ENCODE data around the gene PGAP6.
"Not testable (repeated sequence)": the region's sequence is repeated elsewhere in the genome, so short reads cannot be mapped to it uniquely, and the experiment has no call there.

PGAP6 gene

DNA sequence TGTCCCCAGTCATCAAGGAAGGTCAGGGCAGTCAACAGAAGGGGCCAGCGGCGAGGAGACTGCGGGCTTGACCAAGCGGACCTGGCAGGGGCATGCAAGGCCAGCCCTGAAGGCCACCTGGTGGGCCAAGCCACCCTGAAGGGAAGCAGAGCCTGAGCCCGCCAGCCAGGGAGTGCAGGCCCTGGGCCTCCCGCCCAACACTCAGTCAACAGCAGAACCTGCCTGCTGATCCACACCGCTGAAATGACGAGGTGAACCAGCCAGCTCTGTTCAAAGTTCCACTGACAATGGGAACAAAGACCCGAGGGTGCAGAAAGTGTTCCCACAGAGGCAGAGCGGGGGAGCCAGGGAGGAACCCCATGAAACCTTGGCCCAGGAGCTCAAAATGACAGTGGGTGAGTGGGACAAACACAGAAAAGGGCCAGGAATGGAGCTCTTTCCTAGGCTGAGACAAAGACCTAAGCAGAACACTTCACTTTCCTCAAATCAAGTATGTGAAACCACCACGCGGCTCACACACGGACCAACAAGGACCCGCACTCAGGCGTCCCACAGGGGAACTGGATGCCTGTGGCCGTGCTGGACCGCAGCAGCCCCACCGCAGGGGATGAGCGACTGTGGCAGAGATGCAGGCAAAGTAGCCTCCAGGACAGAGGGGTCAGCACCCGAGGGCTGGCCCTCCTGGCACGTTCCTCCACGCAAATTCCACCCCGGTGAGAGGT, 41.2 kb downstream of the PGAP6 start:
- FAIRE-seq (no peak), DNase-seq (ENCODE audit: insufficient read length, low spot score) (no peak)
- TF ChIP-seq POU2F2 (IDR thresholded peaks at IDR 0.05; ENCODE audit: low read depth, low read length) (no peak), PAX5 (IDR thresholded peaks at IDR 0.05; ENCODE audit: insufficient read depth, low read length, severe bottlenecking) (no peak), SPI1 (IDR thresholded peaks at IDR 0.05; ENCODE audit: low read depth, low read length) (no peak), TAF1 (IDR thresholded peaks at IDR 0.05; ENCODE audit: low read depth, low read length) (no peak), POLR2A (IDR thresholded peaks at IDR 0.05; ENCODE audit: low read depth, low read length) (no peak), POLR2AphosphoS5 (IDR thresholded peaks at IDR 0.05; ENCODE audit: low read depth, low read length) (no peak)

DNA sequence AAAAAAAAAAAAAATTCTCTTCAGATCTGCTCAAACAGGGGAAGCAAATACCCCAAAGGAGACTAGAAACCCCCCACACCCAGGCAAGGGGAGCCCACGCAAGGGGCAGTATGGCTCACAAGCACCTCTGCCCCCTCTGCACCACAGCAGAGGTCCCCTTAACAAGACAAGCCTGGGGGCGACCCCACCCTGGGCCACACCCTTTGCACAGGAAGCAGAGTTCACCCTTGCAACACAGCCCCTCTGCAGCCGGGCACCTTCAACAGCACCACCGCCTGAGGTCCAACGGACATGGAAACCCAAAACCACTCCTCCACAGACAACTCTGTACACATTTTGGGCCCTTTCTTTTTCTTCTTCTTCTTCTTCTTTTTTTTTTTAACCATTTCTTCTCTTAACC, 42.1 kb downstream of the PGAP6 start:
- TF ChIP-seq TAF1 (IDR thresholded peaks at IDR 0.05; ENCODE audit: low read depth, low read length) (no peak), POLR2AphosphoS5 (IDR thresholded peaks at IDR 0.05; ENCODE audit: low read depth, low read length) (no peak)
- FAIRE-seq = no peak
- no peak for DNase-seq (ENCODE audit: insufficient read length, low spot score)

DNA sequence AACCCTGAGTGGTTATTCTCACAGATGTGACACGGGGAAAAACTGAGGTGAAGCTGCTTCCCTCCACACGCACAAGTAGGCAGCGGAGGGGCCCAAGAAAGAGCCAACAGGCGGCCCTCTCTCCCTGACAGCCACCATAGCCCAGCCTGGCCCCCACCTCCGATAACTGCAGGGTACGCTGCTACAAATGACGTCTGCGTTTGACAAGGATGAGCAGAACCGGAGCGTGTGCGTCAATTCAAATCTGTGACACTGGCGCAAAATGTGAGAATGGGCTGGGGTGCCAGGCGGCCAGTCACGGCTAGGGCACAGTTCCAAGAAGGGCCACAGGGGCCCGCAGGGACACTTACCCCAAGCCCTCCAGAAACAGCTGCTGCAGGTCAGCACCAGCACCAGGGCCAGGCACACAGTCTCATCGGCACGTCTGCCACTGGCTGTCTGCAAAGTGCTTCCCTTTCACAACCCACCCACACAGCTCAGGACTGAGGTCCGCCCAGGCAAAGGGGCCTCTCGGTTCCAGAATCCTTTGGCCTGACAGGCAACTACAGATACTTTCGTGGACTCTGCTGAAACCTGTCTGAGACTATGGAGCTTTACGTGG, 43.7 kb downstream of the PGAP6 start:
- no peak for FAIRE-seq
- no peak for TF ChIP-seq POU2F2 (IDR thresholded peaks at IDR 0.05; ENCODE audit: low read depth, low read length)
- no peak for TF ChIP-seq SPI1 (IDR thresholded peaks at IDR 0.05; ENCODE audit: low read depth, low read length)

DNA sequence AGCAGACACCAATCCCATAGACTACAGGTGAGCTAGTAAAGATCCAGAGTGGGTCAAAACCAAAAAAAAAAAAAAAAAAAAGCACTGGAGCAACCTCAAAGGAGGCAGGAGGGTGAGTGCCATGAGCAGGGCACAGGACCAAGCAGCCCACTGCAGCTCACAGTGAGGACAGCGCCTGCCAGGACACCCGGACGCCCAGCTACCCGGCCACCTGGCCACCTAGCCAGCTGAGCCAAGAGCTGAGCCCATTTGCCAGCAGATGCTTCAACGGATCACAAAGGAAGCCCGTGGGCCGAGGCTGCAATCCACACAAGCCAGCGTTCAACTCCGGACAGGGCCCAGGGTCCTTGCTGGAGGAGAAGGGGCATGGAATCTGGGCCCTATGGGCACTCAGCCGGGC, 44.3 kb downstream of the PGAP6 start:
- DNase-seq (ENCODE audit: insufficient read length, low spot score) (no peak), FAIRE-seq (no peak)
- TF ChIP-seq PAX5 (IDR thresholded peaks at IDR 0.05; ENCODE audit: insufficient read depth, low read length, severe bottlenecking) (no peak), SPI1 (IDR thresholded peaks at IDR 0.05; ENCODE audit: low read depth, low read length) (no peak), POLR2A (IDR thresholded peaks at IDR 0.05; ENCODE audit: low read depth, low read length) (no peak), POLR2AphosphoS5 (IDR thresholded peaks at IDR 0.05; ENCODE audit: low read depth, low read length) (no peak), POU2F2 (IDR thresholded peaks at IDR 0.05; ENCODE audit: low read depth, low read length) (no peak), TAF1 (IDR thresholded peaks at IDR 0.05; ENCODE audit: low read depth, low read length) (no peak)

More for the DNA sequence above, 43.7 kb downstream of the PGAP6 start:
- peak; percentile 24 for DNase-seq (ENCODE audit: insufficient read length, low spot score)

DNA sequence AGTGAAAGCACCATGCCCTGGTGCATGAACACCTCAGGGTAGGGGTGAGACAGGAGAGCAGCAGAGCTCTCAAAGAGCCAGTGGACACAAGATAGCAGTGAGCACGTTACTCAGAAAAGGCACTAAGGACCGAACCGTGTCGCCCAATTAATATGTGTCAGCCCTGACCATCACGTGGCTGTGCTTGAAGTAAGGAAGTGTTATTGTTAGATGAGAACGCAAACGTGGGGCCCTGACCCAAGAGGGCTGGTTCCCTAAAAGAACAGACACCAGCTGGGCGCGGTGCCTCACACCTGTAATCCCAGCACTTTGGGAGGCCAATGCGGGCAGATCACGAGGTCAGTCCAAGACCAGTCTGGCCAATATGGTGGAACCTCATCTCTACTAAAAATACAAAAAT, 45.5 kb downstream of the PGAP6 start:
- peak; percentile 15 for DNase-seq (ENCODE audit: insufficient read length, low spot score)
- no peak for TF ChIP-seq PAX5 (IDR thresholded peaks at IDR 0.05; ENCODE audit: insufficient read depth, low read length, severe bottlenecking)
- TF ChIP-seq TAF1 (IDR thresholded peaks at IDR 0.05; ENCODE audit: low read depth, low read length) = no peak
- TF ChIP-seq POLR2AphosphoS5 (IDR thresholded peaks at IDR 0.05; ENCODE audit: low read depth, low read length) = no peak
- no peak for TF ChIP-seq POU2F2 (IDR thresholded peaks at IDR 0.05; ENCODE audit: low read depth, low read length)
- no peak for TF ChIP-seq SPI1 (IDR thresholded peaks at IDR 0.05; ENCODE audit: low read depth, low read length)
- TF ChIP-seq POLR2A (IDR thresholded peaks at IDR 0.05; ENCODE audit: low read depth, low read length) = no peak
- FAIRE-seq = peak; percentile 45

DNA sequence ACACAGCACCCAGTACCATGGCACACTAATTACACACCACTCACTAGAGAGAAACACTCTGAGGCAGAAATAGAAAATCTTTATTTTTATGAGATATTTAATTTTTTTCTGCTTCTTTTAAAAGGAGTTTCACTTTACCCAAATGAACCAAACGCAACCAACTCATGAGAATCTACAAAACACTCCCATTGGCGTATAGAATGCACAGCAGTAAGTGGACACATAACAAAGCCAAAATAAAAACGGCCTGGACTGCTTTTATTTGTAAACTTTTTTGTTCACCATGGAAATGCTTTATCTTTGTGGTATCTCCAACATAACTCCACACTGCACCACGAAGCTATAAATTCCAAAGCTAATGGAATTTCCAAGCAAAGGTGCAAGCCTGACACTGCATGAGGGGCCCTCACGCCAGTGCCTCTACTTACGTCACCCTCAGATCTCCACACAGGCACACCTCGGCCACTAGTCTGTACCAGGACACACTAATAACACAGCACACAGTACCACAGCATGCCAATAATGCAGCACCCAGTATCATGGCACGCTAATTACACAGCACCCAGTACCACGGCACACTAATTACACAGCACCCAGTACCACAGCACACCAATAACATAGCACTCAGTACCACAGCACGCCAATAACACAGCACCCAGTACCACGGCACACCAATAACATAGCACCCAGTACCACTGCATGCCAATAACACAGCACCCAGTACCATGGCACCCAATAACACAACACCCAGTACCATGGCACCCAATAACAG, 46.7 kb downstream of the PGAP6 start:
- not testable (repeated sequence) for DNase-seq (ENCODE audit: insufficient read length, low spot score)
- FAIRE-seq = peak; percentile 73

DNA sequence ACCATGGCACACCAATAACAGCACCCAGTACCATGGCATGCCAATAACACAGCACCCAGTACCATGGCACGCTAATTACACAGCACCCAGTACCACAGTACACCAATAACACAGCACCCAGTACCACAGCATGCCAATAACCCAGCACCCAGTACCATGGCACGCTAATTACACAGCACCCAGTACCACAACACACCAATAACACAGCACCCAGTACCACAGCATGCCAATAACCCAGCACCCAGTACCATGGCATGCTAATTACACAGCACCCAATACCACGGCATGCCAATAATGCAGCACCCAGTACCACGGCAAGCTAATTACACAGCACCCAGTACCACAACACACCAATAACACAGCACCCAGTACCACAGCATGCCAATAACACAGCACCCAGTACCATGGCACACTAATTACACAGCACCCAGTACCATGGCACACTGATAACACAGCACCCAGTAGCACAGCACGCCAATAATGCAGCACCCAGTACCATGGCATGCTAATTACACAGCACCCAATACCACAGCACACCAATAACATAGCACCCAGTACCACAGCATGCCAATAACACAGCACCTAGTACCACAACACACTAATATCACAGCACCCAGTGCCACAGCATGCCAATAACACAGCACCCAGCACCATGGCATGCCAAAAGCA, 47.5 kb downstream of the PGAP6 start:
- not testable (repeated sequence) for DNase-seq (ENCODE audit: insufficient read length, low spot score)
- FAIRE-seq = peak; percentile 85

DNA sequence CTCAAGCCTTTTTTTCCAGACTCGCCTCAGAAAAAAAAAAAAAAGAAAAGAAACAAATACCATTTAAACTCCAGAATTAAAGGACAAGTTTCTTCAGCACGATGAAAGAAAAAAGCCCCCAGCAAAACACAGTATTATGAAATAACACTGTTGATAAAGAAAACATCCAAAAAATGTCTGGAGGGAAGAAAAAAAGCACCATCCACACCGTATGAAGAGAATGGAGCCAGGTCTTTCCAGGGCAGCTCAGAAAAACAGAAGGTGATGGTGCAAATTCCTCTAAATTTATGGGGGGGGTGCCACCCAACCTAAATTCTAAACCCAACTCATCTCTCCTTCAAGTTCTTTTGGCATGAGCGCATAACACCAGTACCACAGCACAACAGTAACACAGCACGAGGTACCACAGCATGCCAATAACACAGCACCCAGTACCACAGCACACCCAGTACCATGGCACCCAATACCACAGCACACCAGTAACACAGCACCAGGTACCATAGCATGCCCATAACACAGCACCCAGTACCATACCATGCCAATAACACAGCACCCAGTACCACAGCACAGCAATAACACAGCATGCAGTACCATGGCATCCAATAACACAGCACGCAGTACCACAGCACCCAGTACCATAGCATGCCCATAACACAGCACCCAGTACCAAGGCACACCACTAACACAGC, 48.2 kb downstream of the PGAP6 start:
- DNase-seq (ENCODE audit: insufficient read length, low spot score) (no peak), FAIRE-seq (no peak)
- TF ChIP-seq POLR2AphosphoS5 (IDR thresholded peaks at IDR 0.05; ENCODE audit: low read depth, low read length) (no peak), POLR2A (IDR thresholded peaks at IDR 0.05; ENCODE audit: low read depth, low read length) (no peak), TAF1 (IDR thresholded peaks at IDR 0.05; ENCODE audit: low read depth, low read length) (no peak), POU2F2 (IDR thresholded peaks at IDR 0.05; ENCODE audit: low read depth, low read length) (no peak), SPI1 (IDR thresholded peaks at IDR 0.05; ENCODE audit: low read depth, low read length) (no peak), PAX5 (IDR thresholded peaks at IDR 0.05; ENCODE audit: insufficient read depth, low read length, severe bottlenecking) (no peak)

DNA sequence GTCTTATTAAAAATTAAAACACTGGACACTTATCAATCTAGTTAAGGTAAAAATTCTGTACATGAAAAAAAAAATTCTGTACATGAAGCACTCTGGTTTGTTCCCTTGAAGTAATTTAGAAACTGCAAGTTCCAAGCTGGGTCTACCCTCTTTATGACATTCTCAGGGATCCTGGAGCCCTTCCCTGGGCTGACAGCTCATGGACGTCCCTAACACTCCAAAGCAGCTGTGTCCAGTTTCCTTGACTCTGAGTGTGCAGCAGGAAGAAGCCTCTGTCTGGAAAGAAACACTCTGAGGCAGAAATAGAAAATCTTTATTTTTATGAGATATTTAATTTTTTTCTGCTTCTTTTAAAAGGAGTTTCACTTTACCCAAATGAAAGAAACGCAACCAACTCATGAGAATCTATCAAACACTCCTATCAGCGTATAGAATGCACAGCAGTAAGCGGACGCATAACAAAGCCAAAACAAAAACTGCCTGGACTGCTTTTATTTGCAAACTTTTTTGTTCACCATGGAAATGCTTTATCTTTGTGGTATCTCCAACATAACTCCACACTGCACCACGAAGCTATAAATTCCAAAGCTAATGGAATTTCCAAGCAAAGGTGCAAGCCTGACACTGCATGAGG, 50.5 kb downstream of the PGAP6 start:
- FAIRE-seq; DNase-seq (ENCODE audit: insufficient read length, low spot score): not testable (repeated sequence)

DNA sequence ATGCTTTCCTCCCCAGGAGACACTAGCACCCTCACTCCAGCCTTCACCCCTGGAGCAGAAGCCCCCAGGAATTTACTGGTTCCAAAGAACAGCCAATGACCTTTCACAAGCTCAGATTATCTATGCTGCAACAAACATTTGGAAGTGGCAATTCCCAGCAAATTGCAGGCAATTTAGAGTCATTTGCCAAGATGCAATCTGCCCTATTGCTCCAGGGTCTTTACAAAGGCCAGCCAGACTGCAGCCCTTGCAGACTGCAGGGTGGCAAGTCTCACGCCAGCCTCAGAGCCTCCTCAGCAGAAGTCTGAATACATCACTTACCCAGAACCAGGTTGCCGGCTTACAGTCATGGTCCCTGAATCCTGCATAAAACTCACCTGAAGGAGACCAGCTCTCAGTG, 51.0 kb downstream of the PGAP6 start:
- no peak for TF ChIP-seq TAF1 (IDR thresholded peaks at IDR 0.05; ENCODE audit: low read depth, low read length)
- FAIRE-seq (no peak), DNase-seq (ENCODE audit: insufficient read length, low spot score) (no peak)

All from GM12891 (cell line).